Endothelial cell of umbilical vein (primary cell): Measurements from ENCODE around the gene CXCL17. TPM values are rescaled to one million over a fixed set of nuclear protein-coding genes. Genes with fewer than 3 reads are reported as not detected.

Source experiments
- BruUV-seq: library from RNA; stranded (reverse); fragments of 400-500 nt; replicated peaks from 2 replicates; lab custom pipeline; 2021; lab: Mats Ljungman, UMichigan
- CTCF ChIA-PET: fragments of 300-600, 350-600 bp; sonication (Branson Sonifier 250); formaldehyde crosslinking; loops from one replicate; lab custom pipeline; 2021; ENCODE audit warnings: antibody characterized with exemption, inconsistent platforms; lab: Charles Lee
- POLR2A ChIA-PET: fragments of 300-600, 350-600 bp; sonication (Branson Sonifier 250); formaldehyde crosslinking; loops from one replicate; lab custom pipeline; 2021; ENCODE audit warnings: antibody characterized with exemption, inconsistent platforms; lab: Charles Lee
- DNase-seq: peaks from one replicate; pipeline ENCODE4 v3.0.0-alpha.2; 2011; ENCODE audit warnings: low read depth, low spot score
- FAIRE-seq: peaks from 2 replicates; lab custom pipeline; 2011; peaks lifted over from hg19 to GRCh38; lab: Jason Lieb, UNC
- H2AFZ ChIP-seq: 2 replicates; pipeline ENCODE4 v1.6.0; 2012; ENCODE audit warnings: low read depth, low read length, control low read depth, inconsistent platforms
- H3K27ac ChIP-seq: 2 replicates; pipeline ENCODE4 v1.5.1; 2011; ENCODE audit warnings: low read depth, mild to moderate bottlenecking, control low read depth, low read length, moderate library complexity; ENCODE audit not compliant: insufficient read depth
- H3K27me3 ChIP-seq, 2 experiments: 2 replicates each; pipeline versions ENCODE4 v1.6.0 to v1.6.1; 2011; ENCODE audit warnings: low read length in 2 of 2, mixed read lengths in 1 of 2; ENCODE audit not compliant: control insufficient read depth in 2 of 2, insufficient read depth in 2 of 2
- H3K36me3 ChIP-seq, 2 experiments: 2 replicates in 1 of 2; 3 replicates in 1 of 2; pipeline ENCODE4 v1.5.1; 2011; ENCODE audit warnings: low read length in 2 of 2, mild to moderate bottlenecking in 1 of 2, moderate library complexity in 1 of 2; ENCODE audit not compliant: control insufficient read depth in 2 of 2, insufficient read depth in 2 of 2; ENCODE audit errors: extremely low read depth in 1 of 2
- H3K4me1 ChIP-seq: 3 replicates; pipeline ENCODE4 v1.5.1; 2011; ENCODE audit warnings: mild to moderate bottlenecking, low read length; ENCODE audit not compliant: control insufficient read depth, insufficient read depth; ENCODE audit errors: extremely low read depth
- H3K4me2 ChIP-seq: 2 replicates; pipeline ENCODE4 v1.6.1; 2011; ENCODE audit warnings: low read length, control low read depth, mixed read lengths; ENCODE audit not compliant: insufficient read depth
- H3K4me3 ChIP-seq, 3 experiments: fragments of 200-600 bp in 1 of 3; sonication (generic), shearing (Covaris generic) in 1 of 3; replicated peaks in 1 of 3; 2 replicates each; pipeline ENCODE4 v1.5.1; 2011 to 2016; ENCODE audit warnings: control low read depth in 3 of 3, low read length in 3 of 3, mild to moderate bottlenecking in 2 of 3, inconsistent platforms in 1 of 3, low read depth in 1 of 3, moderate library complexity in 1 of 3; ENCODE audit not compliant: insufficient read depth in 1 of 3
- H3K79me2 ChIP-seq: 2 replicates; pipeline ENCODE4 v1.6.0; 2012; ENCODE audit warnings: low read length, inconsistent platforms; ENCODE audit not compliant: control insufficient read depth, insufficient read depth
- H3K9ac ChIP-seq: replicated peaks from 2 replicates; pipeline ENCODE3; 2011; ENCODE audit warnings: low read length, control low read depth; ENCODE audit not compliant: insufficient read depth; ENCODE audit errors: extremely low read depth
- H3K9me1 ChIP-seq: replicated peaks from 3 replicates; pipeline ENCODE4 v1.6.0; 2011; ENCODE audit warnings: mild to moderate bottlenecking, low read length; ENCODE audit not compliant: control insufficient read depth, insufficient read depth; ENCODE audit errors: extremely low read depth
- H3K9me3 ChIP-seq: replicated peaks from 2 replicates; pipeline ENCODE4 v1.5.1; 2012; ENCODE audit warnings: low read length, inconsistent platforms; ENCODE audit not compliant: control insufficient read depth, insufficient read depth
- H4K20me1 ChIP-seq: replicated peaks from 2 replicates; pipeline ENCODE3; 2011; ENCODE audit warnings: mild to moderate bottlenecking, low read length; ENCODE audit not compliant: control insufficient read depth, insufficient read depth; ENCODE audit errors: extremely low read depth
- CTCF ChIP-seq, 2 donors: IDR thresholded peaks; 1 replicate in 1 of 2; 2 replicates in 1 of 2; pipeline ENCODE4 v1.5.1; 2011; ENCODE audit warnings: low read length in 2 of 2, mild to moderate bottlenecking in 2 of 2, moderate library complexity in 2 of 2, control low read depth in 1 of 2, inconsistent platforms in 1 of 2, low read depth in 1 of 2; ENCODE audit not compliant: insufficient read depth in 1 of 2; ENCODE audit errors: extremely low read depth in 1 of 2
- FOS ChIP-seq: IDR thresholded peaks from 2 replicates; pipeline ENCODE4 v1.6.1; 2011; ENCODE audit warnings: mild to moderate bottlenecking, low read length, moderate library complexity, borderline replicate concordance; ENCODE audit not compliant: insufficient read depth
- GATA2 ChIP-seq: IDR thresholded peaks from 2 replicates; pipeline ENCODE4 v1.7.0; 2011; ENCODE audit warnings: low read depth, mild to moderate bottlenecking, moderate library complexity, mixed read lengths, low read length; ENCODE audit not compliant: insufficient read length, insufficient read depth
- JUN ChIP-seq: IDR thresholded peaks from 2 replicates; pipeline ENCODE4 v1.6.1; 2011; ENCODE audit warnings: borderline replicate concordance, low read depth; ENCODE audit not compliant: insufficient read length, insufficient read depth
- MYC ChIP-seq: IDR thresholded peaks from one replicate; pipeline ENCODE4 v1.6.1; 2011; ENCODE audit warnings: mild to moderate bottlenecking, low read depth, low read length
- POLR2A ChIP-seq: IDR thresholded peaks from 2 replicates; pipeline ENCODE4 v1.6.1; 2012; ENCODE audit warnings: low read depth, mild to moderate bottlenecking, control low read depth, low read length
- POLR2AphosphoS5 ChIP-seq: IDR thresholded peaks from 2 replicates; pipeline ENCODE4 v1.6.1; 2012; ENCODE audit warnings: low read depth, mild to moderate bottlenecking, control low read depth, low read length, moderate library complexity; ENCODE audit not compliant: insufficient read depth
- dilution Hi-C: fragments of 300-500 bp; cut with MboI; formaldehyde crosslinking; loops from one replicate; pipeline ENCODE4 v1.15.0; 2019; ENCODE audit warnings: low sequenced_read_pairs; ENCODE audit not compliant: extremely low pct_ligation_motif_present
- intact Hi-C: fragments of 100-400 bp; cut with micrococcal nuclease; formaldehyde crosslinking; loops from one replicate; pipeline ENCODE4 v1.10.0; 2022
- polyA plus RNA-seq, 4 experiments: library from polyadenylated mRNA; depleted of rRNA in 3 of 4; stranded (reverse) in 3 of 4; unstranded in 1 of 4; fragments of >200 nt; gene quantifications; 2 replicates each; pipeline versions ENCODE4 v1.2.1 to v1.2.3, GENCODE V29; 2011 to 2012; ENCODE audit warnings: missing spikeins in 1 of 4
- total RNA-seq: library from RNA; stranded (reverse); gene quantifications from 2 replicates; pipeline ENCODE4 v1.2.3, GENCODE V29; 2021
- TF ChIP-seq, protein P1 (sequence below): IDR thresholded peaks from 2 replicates; pipeline ENCODE4 v1.6.1; 2011; ENCODE audit not compliant: insufficient read depth, insufficient read length

The CXCL17 gene
- total and polyA plus RNA-seq, 2 donors (not counting 3 experiments of a cell fraction or from before 2014, with no cell fraction given): not detected

GRCh38 chr19:42471554-42472249 lies 29.0 kb upstream of the CXCL17 start:
- no TSS peak for BruUV-seq
- intact Hi-C loops: no loop called here
- H3K9me3 ChIP-seq: no peaks in the 10 kb centered on the region
- no peaks in the 10 kb centered on the region for H3K4me1 ChIP-seq
- H3K27me3 ChIP-seq: peaks cover 0 to 1% of the 10 kb centered on the region in 2 experiments
- POLR2A ChIA-PET: no interaction called here
- H2AFZ ChIP-seq: no peak overlapping the region
- H3K27ac ChIP-seq: no peak overlapping the region
- FAIRE-seq (no peak), DNase-seq (no peak)
- CTCF ChIA-PET: interaction anchor here (0.9 to 1.4 kb wide), 2 partner anchors 22 to 718 kb away, joined by 3 to 4 read pairs; no protein-coding TSS in a partner anchor
- TF ChIP-seq JUN (no peak), POLR2AphosphoS5 (no peak), FOS (no peak), CTCF (IDR thresholded peaks at IDR 0.05; ENCODE audit: extremely low read depth in 1 of 2, insufficient read depth in 1 of 2, low read depth in 1 of 2, low read length in 2 of 2) (no peak), MYC (no peak), GATA2 (no peak), POLR2A (no peak)
- TF ChIP-seq, protein P1, sequence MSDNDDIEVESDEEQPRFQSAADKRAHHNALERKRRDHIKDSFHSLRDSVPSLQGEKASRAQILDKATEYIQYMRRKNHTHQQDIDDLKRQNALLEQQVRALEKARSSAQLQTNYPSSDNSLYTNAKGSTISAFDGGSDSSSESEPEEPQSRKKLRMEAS: no peak
- H3K9ac ChIP-seq: no peak overlapping the region
- H3K79me2 ChIP-seq: no peaks in the 10 kb centered on the region
- no peak overlapping the region for H3K4me2 ChIP-seq
- no peaks in the 10 kb centered on the region for H4K20me1 ChIP-seq
- no peak overlapping the region for H3K4me3 ChIP-seq
- dilution Hi-C loops: no loop called here
- no peaks in the 10 kb centered on the region for H3K9me1 ChIP-seq
- H3K36me3 ChIP-seq: no peaks in the 10 kb centered on the region
